CD4-positive, alpha-beta T cell treated with Interferon gamma for 1 hour (primary cell): ENCODE results near the gene SLC10A3.

Experiments
- DNase-seq: peaks from one replicate; pipeline ENCODE4 v3.0.0-alpha.2; 2020

SLC10A3 gene

GRCh38 chrX:154462396-154462795, 28.0 kb downstream of the SLC10A3 start:
- DNase-seq, result no peak

DNA sequence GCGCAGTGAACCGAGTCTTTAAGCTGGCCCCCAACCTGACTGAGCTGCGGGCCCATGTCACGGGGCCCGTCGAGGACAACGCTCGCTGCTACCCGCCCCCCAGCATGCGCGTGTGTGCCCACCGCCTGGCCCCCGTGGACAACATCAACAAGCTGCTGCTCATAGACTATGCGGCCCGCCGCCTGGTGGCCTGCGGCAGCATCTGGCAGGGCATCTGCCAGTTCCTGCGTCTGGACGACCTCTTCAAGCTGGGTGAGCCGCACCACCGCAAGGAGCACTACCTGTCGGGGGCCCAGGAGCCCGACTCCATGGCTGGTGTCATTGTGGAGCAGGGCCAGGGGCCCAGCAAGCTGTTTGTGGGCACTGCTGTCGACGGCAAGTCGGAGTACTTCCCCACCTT, 30.1 kb downstream of the SLC10A3 start:
- no peak for DNase-seq

- no peak for DNase-seq
Measured at GRCh38 chrX:154459832-154460231, 30.6 kb downstream of the SLC10A3 start.

DNA sequence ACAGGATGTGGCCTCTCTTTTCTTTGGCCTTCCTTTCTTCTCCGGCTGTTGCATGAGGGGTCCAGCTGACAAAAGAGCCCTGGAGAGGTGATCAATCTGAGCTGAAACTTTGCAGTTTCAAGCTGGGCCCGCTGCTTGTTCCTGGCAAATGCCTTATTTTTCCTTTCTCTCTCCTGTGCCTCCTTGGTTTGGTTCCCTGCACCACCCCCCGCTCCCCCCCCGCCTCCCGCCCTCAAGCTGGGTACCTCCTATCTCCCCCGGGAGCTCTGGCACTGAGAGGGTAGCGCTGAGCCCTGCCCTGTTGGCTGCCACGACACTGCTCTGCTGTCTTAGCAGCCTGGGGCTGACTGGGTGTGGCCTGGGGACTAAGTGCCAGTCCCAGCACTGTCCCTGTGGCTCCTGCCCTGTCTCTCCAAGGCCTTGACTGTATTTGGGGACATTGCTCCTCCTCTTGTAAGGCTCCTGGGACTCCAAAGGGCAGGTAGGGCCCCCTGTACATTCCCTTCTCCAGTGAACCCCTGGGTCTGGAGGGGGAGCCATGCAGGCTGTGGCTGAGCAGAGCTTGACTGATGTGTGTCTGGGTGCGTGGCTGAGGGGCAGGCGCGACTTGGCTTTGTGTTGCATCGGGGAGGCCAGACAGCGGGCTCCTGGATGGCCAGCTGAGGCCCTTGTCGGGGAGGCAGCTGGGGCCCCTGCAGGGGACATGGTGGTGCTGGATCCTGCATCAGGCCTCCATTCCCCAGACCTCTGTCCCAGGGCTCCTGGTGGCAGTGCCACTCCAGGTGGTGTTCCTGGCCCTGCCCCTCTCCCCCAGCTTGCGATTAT, 31.3 kb downstream of the SLC10A3 start:
- no peak for DNase-seq

DNA sequence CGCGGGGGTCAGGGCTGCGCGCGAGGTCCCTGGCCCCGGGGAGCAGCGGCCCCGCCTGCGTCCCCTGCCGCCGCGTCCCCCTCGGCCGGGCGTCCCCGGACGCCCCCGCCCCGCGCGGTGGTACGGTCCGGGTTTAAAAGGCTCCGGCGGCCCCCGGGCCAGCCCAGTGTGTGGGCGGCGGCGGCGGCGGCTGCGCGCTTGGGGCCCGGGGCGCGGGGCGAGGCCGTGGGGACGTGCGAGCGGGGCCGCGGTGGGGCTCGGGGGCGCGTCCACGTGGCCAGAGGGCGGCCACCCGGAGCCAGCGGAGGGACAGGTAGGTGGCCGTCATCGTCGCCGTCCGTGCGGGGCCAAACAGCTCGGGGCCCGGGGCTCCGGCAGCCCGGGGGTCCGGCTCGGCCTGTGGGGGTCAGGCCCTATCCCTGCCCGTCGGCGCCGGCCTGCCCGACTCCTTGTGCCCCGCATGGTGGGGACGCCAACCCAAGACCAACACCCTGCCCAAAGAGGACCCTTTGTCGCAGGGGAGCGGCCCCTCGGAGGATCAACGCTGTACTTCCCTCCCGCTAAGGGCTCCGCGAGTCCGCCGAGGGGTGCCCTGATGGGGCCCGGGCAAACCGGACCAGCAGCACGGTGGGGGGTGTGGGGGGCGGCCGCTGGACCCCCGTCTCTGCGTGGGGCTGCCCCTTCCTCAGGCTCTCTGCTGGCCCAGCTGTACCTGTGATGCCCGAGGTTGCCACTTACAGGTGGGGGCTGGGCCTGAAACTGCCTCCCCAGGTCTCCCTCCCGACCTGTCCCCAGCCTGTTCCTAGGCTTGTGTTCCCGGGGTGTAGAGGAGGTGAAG, 32.1 kb downstream of the SLC10A3 start, which contains the start of gene PLXNA3:
PLXNA3 (plus strand) TSS at position 166 of the 838 bp plus-strand sequence. CDS start 1,903 bp downstream, outside the sequence.
- peak; percentile 58 for DNase-seq

DNA sequence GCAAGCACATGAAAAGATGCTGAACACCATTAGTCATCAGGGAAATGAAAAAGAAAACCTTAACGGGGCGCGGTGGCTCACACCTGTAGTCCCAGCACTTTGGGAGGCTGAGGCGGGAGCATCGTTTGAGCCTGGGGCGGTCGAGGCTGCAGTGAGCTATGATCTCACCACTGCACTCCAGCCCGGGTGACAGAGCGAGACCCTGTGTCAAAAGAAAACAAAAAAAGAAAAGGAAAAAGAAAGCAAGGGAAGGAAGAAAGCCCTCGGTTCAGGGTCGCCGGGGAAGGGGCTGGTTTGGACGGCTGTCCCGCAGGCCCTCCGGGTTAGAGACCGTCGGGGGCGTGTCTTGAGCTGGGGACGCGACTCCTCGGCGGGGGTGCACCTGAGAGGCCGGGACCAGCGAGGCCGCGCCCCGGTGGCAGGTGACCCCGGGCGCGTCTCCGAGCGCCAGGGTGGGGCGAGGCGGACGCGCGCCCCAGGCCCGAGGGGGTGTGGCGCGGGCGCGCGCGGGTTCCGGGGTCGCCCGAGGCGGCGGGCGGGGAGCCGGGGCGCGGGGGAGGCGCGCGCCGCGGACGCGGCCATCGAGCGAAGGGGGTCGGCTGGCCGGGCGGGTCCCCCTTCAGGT, 32.8 kb downstream of the SLC10A3 start:
- peak; percentile 72 for DNase-seq

GRCh38 chrX:154452823-154453222, 37.6 kb downstream of the SLC10A3 start:
- DNase-seq, result no peak

GRCh38 chrX:154450312-154450711, 40.1 kb downstream of the SLC10A3 start:
- no peak for DNase-seq

DNA sequence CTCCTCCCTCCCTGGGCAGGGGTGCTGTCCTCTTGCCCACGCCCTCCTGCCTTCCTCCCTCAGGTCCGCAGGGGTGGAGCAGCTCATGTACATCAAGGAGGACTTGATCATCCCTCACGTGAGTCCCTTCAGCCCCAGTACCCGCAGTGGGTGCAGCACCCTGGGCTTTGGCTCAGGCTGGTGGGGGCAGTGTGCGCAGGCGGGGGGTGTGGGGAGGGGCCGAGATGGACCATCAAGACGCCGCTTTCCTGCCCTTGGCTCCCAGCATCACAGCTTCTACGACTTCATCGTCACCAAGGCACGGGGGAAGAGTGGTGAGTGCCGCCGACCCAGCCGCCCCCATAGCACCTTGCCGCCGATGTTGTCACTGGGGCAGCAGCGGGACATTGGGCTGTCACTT, 40.8 kb downstream of the SLC10A3 start:
- DNase-seq, result no peak

DNA sequence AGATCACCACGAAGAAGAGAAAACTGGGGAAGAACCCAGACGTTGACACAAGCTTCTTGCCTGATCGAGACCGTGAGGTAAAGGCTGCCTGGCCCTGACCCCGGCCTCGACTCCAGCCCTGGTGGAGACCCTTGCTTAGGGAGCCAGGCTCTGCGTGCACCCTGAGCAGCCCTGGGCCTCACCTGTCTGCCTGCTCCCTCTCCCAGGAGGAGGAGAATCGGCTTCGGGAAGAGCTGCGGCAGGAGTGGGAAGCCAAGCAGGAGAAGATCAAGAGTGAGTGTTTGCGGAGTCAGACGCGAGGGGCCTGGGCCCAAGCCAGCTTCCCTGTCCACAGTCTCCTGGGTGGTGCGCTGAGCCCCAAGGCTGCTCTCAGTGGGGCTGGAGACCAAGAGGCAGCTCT, 41.9 kb downstream of the SLC10A3 start:
- DNase-seq, result no peak

DNA sequence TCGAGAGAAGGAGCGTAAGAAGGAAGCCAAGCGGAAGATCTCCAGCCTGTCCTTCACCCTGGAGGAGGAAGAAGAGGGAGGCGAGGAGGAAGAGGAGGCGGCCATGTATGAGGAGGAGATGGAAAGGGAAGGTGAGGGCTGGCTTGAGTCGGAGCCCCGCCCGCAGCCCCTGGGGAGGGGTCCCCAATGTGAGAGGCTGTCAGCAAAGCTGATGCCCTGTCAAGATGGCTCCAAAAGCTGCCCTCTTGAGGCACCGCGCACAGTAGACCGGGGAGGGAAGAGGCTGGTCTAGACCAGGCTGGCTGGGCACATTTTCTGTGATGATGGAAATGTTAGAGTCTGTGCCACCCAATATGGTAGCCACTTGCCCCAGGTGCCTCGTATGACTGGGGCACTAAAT, 44.0 kb downstream of the SLC10A3 start:
- DNase-seq, result no peak

GRCh38 chrX:154445776-154446175, 44.7 kb downstream of the SLC10A3 start:
- no peak for DNase-seq

- no peak for DNase-seq
Measured at GRCh38 chrX:154444755-154445246, 45.6 kb downstream of the SLC10A3 start.

- DNase-seq, result peak; percentile 76
Measured at GRCh38 chrX:154443992-154444754, 46.3 kb downstream of the SLC10A3 start, which contains the start of gene FAM50A. TSS of gene FAM50A (plus strand) at chrX:154444141. CDS start at chrX:154444236, 95 bp downstream.

DNA sequence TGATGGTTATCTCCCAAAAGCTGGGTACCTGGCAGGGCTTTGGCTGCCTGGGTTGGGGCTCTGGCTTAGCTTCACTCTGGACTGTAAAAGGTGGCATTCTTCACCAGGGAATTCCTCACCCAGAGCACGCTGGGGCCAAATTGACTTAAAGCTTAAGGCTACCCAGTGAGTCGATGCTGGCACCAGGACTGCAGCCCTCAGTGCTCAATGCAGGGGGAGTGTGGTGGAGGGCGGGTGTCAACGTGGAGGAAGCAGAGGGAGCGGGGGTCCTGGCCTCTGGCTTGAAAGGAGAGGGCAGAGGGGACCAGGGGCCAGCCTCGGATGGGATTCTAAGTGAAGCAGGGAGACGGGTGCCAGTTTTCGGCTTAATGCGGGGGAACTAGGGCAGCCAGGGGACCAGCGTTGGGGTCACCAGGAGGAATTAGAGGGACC, 46.9 kb downstream of the SLC10A3 start:
- no peak for DNase-seq

GRCh38 chrX:154441984-154442707, 48.3 kb downstream of the SLC10A3 start:
- no peak for DNase-seq

- no peak for DNase-seq
Measured at GRCh38 chrX:154441564-154441963, 48.9 kb downstream of the SLC10A3 start.

DNA sequence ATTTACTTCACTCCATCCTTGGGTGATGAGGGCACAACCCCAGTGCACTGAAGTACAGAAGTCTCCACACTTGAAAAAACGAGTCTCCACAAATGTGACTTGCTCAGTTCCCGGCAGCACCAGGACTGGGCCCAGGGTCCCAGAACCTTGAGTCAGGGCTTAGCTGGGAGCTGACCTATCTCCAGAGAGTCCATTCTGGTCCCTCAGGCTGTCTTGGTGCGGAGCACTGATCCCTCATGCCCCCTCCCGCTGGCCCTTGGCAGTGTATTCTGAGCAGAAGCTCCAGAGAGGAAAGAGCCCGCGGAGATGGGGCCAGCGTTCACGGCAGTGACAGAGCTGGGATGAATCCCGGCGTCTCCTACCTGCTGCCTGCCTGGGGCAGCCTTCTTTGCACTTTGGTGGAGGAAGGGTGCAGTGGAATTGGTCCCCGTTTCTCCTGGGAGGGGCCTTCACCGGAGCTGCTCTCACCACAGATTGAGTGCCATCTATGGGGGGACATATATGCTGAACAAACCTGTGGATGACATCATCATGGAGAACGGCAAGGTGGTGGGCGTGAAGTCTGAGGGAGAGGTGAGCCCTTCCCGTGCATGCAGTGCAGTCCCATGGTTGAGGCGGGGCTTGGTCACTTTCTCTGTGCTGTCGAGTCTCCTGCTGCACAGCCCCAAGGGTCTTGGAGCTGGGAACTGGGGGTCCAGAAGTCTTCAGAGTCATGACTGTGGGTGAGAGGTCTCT, 49.6 kb downstream of the SLC10A3 start:
- no peak for DNase-seq

DNA sequence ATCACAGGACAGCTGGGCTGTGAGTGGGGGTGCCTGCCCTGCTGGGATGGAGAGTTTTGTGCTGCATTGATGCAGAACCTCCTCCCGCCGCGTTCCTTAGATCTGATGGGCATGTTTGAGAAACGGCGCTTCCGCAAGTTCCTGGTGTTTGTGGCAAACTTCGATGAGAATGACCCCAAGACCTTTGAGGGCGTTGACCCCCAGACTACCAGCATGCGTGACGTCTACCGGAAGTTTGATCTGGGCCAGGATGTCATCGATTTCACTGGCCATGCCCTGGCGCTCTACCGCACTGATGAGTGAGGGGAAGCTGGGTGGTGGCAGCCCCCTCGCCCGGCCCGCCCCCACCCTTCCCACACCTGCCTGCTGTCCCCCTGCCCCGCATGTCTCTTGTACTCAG, 50.6 kb downstream of the SLC10A3 start:
- DNase-seq, result no peak

DNA sequence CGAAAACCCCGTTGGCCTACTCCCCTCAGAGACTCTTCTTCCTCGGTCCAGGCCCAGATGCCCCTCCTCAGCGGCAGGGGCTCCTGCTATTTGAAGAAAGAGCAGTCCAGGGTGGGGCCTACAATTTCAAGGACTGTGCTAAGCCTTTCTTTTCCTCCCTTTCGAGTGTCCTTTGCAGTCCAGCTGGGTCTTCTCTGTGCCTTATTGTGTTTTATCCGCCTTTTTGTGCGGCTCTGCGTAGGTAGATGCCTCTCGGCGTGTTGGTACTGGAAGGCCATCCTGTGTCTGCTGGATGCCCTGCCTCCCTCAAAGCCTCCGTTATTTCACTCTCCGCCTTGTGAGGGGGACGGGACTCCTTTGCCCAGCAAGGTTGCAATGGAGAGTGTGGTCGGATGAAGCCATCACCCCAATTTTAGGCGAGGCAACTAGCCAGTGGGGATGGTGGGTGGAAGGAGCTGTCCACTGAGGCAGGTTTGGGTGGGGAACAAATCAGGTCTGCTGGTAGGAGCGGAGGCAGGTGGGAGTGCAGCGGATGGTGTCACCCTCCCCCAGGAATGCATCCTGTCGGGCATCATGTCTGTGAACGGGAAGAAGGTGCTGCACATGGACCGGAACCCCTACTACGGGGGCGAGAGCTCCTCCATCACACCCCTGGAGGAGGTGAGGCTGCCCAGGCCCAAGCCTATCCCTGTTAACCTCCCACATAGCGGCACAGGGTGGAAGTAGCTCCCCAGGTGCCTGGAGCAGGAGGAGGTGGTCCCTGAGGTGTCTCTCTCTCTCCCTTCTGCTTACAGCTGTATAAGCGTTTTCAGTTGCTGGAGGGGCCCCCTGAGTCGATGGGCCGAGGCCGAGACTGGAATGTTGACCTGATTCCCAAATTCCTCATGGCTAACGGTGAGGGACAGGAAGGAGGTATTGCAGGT, 52.2 kb downstream of the SLC10A3 start:
- DNase-seq, result no peak
